SK-N-MC (cell line): ENCODE measurements around the gene LYSMD3.

Experiments used
- EZH2 ChIP-seq: fragments of 200-600 bp; sonication (generic); IDR thresholded peaks from one replicate; pipeline ENCODE4 v1.6.1; 2017; ENCODE audit warnings: antibody characterized with exemption
- FOXP2 ChIP-seq: optimal IDR thresholded peaks from 2 replicates; pipeline ENCODE3; 2011; ENCODE audit warnings: mild to moderate bottlenecking, moderate library complexity; ENCODE audit not compliant: insufficient read depth; ENCODE audit errors: extremely low read length, control extremely low read depth
- POLR2AphosphoS5 ChIP-seq: IDR thresholded peaks from 2 replicates; pipeline ENCODE4 v1.6.1; 2012; ENCODE audit warnings: mild to moderate bottlenecking, low read depth, low read length, borderline replicate concordance

DNA sequence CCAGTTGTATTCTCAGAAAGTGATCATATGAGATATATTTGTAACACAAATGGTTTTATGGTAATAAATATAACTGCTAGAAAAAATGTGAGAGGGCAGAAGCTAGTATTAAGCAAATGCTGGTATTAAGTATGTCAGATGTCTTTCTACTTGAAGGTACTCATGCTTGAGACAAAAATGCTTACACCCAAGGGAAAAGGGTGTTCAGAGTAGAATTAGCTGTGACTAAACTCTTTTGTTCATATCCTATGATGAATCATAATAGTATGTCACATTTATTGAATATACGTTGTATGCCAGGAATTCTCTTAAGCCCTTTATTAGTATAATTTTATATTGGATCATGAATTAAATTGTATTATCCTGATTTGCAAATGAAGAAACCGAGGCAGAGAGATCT, 31.4 kb upstream of the LYSMD3 start:
- TF ChIP-seq EZH2, result no peak
- TF ChIP-seq POLR2AphosphoS5, result no peak
- no peak for TF ChIP-seq FOXP2
